Neuronal stem cell (in vitro differentiated cells): ENCODE measurements around the gene MAML2.

Experiments used
- DNase-seq: peaks from one replicate; pipeline ENCODE4 v3.0.0-alpha.2; 2013; ENCODE audit warnings: low spot score
- H2AFZ ChIP-seq: one replicate; pipeline ENCODE4 v1.6.1; 2013; ENCODE audit warnings: mild to moderate bottlenecking, low read length, inconsistent platforms
- H2AK5ac ChIP-seq: 2 replicates; pipeline ENCODE4 v1.6.1; 2013; ENCODE audit warnings: low read depth, mild to moderate bottlenecking, inconsistent platforms, low read length, moderate library complexity, mixed read lengths
- H2BK120ac ChIP-seq: 2 replicates; pipeline ENCODE4 v1.6.1; 2013; ENCODE audit warnings: low read depth, mild to moderate bottlenecking, inconsistent platforms, low read length, moderate library complexity, mixed read lengths
- H2BK12ac ChIP-seq: one replicate; pipeline ENCODE4 v1.6.1; 2013; ENCODE audit warnings: low read length, inconsistent platforms
- H2BK15ac ChIP-seq: 2 replicates; pipeline ENCODE4 v1.6.1; 2013; ENCODE audit warnings: mild to moderate bottlenecking, low read length, inconsistent platforms, mixed read lengths
- H2BK5ac ChIP-seq: one replicate; pipeline ENCODE4 v1.6.1; 2013; ENCODE audit warnings: inconsistent platforms, mild to moderate bottlenecking, low read length, moderate library complexity
- H3K14ac ChIP-seq: one replicate; pipeline ENCODE4 v1.6.1; 2013; ENCODE audit warnings: low read length, inconsistent platforms
- H3K18ac ChIP-seq: 2 replicates; pipeline ENCODE4 v1.6.1; 2013; ENCODE audit warnings: low read length, inconsistent platforms
- H3K23ac ChIP-seq: 2 replicates; pipeline ENCODE4 v1.6.1; 2013; ENCODE audit warnings: low read depth, mild to moderate bottlenecking, mixed read lengths, low read length, inconsistent platforms; ENCODE audit not compliant: poor library complexity
- H3K27ac ChIP-seq: replicated peaks from 3 replicates; pipeline ENCODE4 v1.5.1; 2013; ENCODE audit warnings: low read length, inconsistent platforms
- H3K27me3 ChIP-seq, 3 experiments: 2 replicates each; pipeline ENCODE4 v1.6.1; 2013; ENCODE audit warnings: low read length in 3 of 3, mild to moderate bottlenecking in 2 of 3, inconsistent platforms in 1 of 3, low read depth in 1 of 3, mixed read lengths in 1 of 3, moderate library complexity in 1 of 3; ENCODE audit not compliant: control insufficient read depth in 3 of 3, insufficient read depth in 3 of 3
- H3K36me3 ChIP-seq, 2 donors: replicated peaks in 1 of 2; 2 replicates each; pipeline ENCODE4 v1.6.1; 2013; ENCODE audit warnings: low read length in 2 of 2; ENCODE audit not compliant: control insufficient read depth in 2 of 2, insufficient read depth in 2 of 2
- H3K4ac ChIP-seq: 2 replicates; pipeline ENCODE4 v1.6.1; 2013; ENCODE audit warnings: inconsistent platforms, mild to moderate bottlenecking, low read length, moderate library complexity
- H3K4me1 ChIP-seq, 2 donors: 1 replicate in 1 of 2; 2 replicates in 1 of 2; pipeline ENCODE4 v1.6.1; 2013; ENCODE audit warnings: low read length in 2 of 2, low read depth in 1 of 2; ENCODE audit not compliant: control insufficient read depth in 2 of 2, insufficient read depth in 1 of 2
- H3K4me2 ChIP-seq: one replicate; pipeline ENCODE4 v1.6.1; 2013; ENCODE audit warnings: mild to moderate bottlenecking, low read length, inconsistent platforms; ENCODE audit not compliant: insufficient read depth, poor library complexity, severe bottlenecking
- H3K4me3 ChIP-seq, 2 donors: 2 replicates each; pipeline ENCODE4 v1.5.1; 2013; ENCODE audit warnings: low read length in 2 of 2, mild to moderate bottlenecking in 2 of 2, inconsistent platforms in 1 of 2, moderate library complexity in 1 of 2
- H3K79me1 ChIP-seq: one replicate; pipeline ENCODE4 v1.6.1; 2013; ENCODE audit warnings: low read depth, mild to moderate bottlenecking, inconsistent platforms, low read length, moderate library complexity
- H3K9ac ChIP-seq: one replicate; pipeline ENCODE4 v1.6.1; 2013; ENCODE audit warnings: mild to moderate bottlenecking, low read depth, low read length, inconsistent platforms; ENCODE audit not compliant: poor library complexity
- H3K9me3 ChIP-seq, 2 donors: replicated peaks in 1 of 2; 2 replicates each; pipeline versions ENCODE3 to v1.6.1; 2013; ENCODE audit warnings: low read length in 2 of 2, mild to moderate bottlenecking in 2 of 2, inconsistent platforms in 1 of 2, low read depth in 1 of 2, mixed read lengths in 1 of 2, moderate library complexity in 1 of 2; ENCODE audit not compliant: control insufficient read depth in 2 of 2, insufficient read depth in 1 of 2
- H4K8ac ChIP-seq: one replicate; pipeline ENCODE4 v1.6.1; 2013; ENCODE audit warnings: low read depth, mild to moderate bottlenecking, inconsistent platforms, low read length, moderate library complexity
- H4K91ac ChIP-seq: one replicate; pipeline ENCODE4 v1.6.1; 2013; ENCODE audit warnings: low read length, low read depth, mild to moderate bottlenecking, inconsistent platforms; ENCODE audit not compliant: poor library complexity
- WGBS, 2 donors: extraction: QIAGEN DNeasy Blood & Tissue Kit; methylation state at CpG; one replicate each; pipeline ENCODE4 v1.1.7; 2013; ENCODE audit warnings: missing lambda C conversion rate in 2 of 2, mixed read lengths in 1 of 2; ENCODE audit not compliant: insufficient read length in 2 of 2, insufficient replicate concordance in 1 of 2; ENCODE audit errors: extremely low coverage in 2 of 2; 5-methylcytosine and 5-hydroxymethylcytosine counted together

MAML2 gene

GRCh38 chr11:96062134-96062533 lies 280.9 kb downstream of the MAML2 start:
- no peak overlapping the region for H3K23ac ChIP-seq
- peaks cover 0 to 4% of the 10 kb centered on the region in 2 donors for H3K9me3 ChIP-seq
- H3K14ac ChIP-seq, result no peak overlapping the region
- H3K27me3 ChIP-seq, result no peaks in the 10 kb centered on the region
- H4K8ac ChIP-seq, result no peak overlapping the region
- DNase-seq, result no peak
- no peak overlapping the region for H3K4me2 ChIP-seq
- H2BK12ac ChIP-seq, result no peak overlapping the region
- no peak overlapping the region for H2BK120ac ChIP-seq
- H3K79me1 ChIP-seq, result no peaks in the 10 kb centered on the region
- H2BK15ac ChIP-seq, result no peak overlapping the region
- no peak overlapping the region for H4K91ac ChIP-seq
- H3K4me1 ChIP-seq, result peaks cover 4 to 9% of the 10 kb centered on the region in 2 donors
- no peak overlapping the region for H2AFZ ChIP-seq
- no peak overlapping the region for H3K4ac ChIP-seq
- H3K4me3 ChIP-seq, result no peak overlapping the region
- no peak overlapping the region for H3K18ac ChIP-seq
- H3K36me3 ChIP-seq, result no peaks in the 10 kb centered on the region
- H2AK5ac ChIP-seq, result no peak overlapping the region
- no peak overlapping the region for H2BK5ac ChIP-seq
- no peak overlapping the region for H3K9ac ChIP-seq
- no peak overlapping the region for H3K27ac ChIP-seq

GRCh38 chr11:96061730-96062129 lies 281.3 kb downstream of the MAML2 start:
- Histone ChIP-seq H3K27me3 (no peaks in the 10 kb centered on the region), H3K79me1 (no peaks in the 10 kb centered on the region), H3K18ac (no peak overlapping the region), H3K4me1 (peaks cover 4 to 13% of the 10 kb centered on the region in 2 donors), H2BK5ac (no peak overlapping the region), H3K23ac (no peak overlapping the region), H3K27ac (no peak overlapping the region), H2AFZ (no peak overlapping the region), H2BK12ac (no peak overlapping the region), H3K4me3 (no peak overlapping the region), H3K9me3 (peaks cover 0 to 4% of the 10 kb centered on the region in 2 donors), H3K36me3 (no peaks in the 10 kb centered on the region), H2BK120ac (no peak overlapping the region), H4K91ac (no peak overlapping the region), H2BK15ac (no peak overlapping the region), H3K14ac (no peak overlapping the region), H3K9ac (no peak overlapping the region), H2AK5ac (no peak overlapping the region), H3K4me2 (no peak overlapping the region), H3K4ac (no peak overlapping the region), H4K8ac (no peak overlapping the region)
- no peak for DNase-seq
- no CpG with 5 or more reads among the region's 3 CpGs for WGBS, 2 donors

GRCh38 chr11:96061069-96061468 lies 281.9 kb downstream of the MAML2 start:
- Histone ChIP-seq H3K9me3 (peaks cover 0 to 4% of the 10 kb centered on the region in 2 donors), H3K27me3 (no peaks in the 10 kb centered on the region), H4K91ac (no peak overlapping the region), H3K9ac (no peak overlapping the region), H3K4me2 (no peak overlapping the region), H3K23ac (no peak overlapping the region), H2AFZ (no peak overlapping the region), H3K14ac (no peak overlapping the region), H3K4ac (no peak overlapping the region), H4K8ac (no peak overlapping the region), H2BK120ac (no peak overlapping the region), H2AK5ac (no peak overlapping the region), H2BK12ac (no peak overlapping the region), H2BK15ac (no peak overlapping the region), H3K36me3 (no peaks in the 10 kb centered on the region), H3K4me1 (peaks cover 4 to 19% of the 10 kb centered on the region in 2 donors), H3K79me1 (no peaks in the 10 kb centered on the region), H3K4me3 (no peak overlapping the region), H3K27ac (no peak overlapping the region), H2BK5ac (no peak overlapping the region), H3K18ac (no peak overlapping the region)
- DNase-seq, result no peak
- no CpG with 5 or more reads among the region's 2 CpGs for WGBS, 2 donors

GRCh38 chr11:96057502-96057901 lies 285.5 kb downstream of the MAML2 start:
- no peak overlapping the region for H2BK12ac ChIP-seq
- H3K14ac ChIP-seq, result no peak overlapping the region
- H2AFZ ChIP-seq, result no peak overlapping the region
- H3K27me3 ChIP-seq, result no peaks in the 10 kb centered on the region
- H4K8ac ChIP-seq, result no peak overlapping the region
- H3K18ac ChIP-seq, result no peak overlapping the region
- H3K4me2 ChIP-seq, result no peak overlapping the region
- H3K4me3 ChIP-seq, result no peak overlapping the region
- no peak overlapping the region for H4K91ac ChIP-seq
- no CpG with 5 or more reads among the region's 2 CpGs for WGBS, 2 donors
- no peak overlapping the region for H2BK5ac ChIP-seq
- H3K79me1 ChIP-seq, result no peaks in the 10 kb centered on the region
- no peak overlapping the region for H3K9ac ChIP-seq
- peaks cover 9 to 30% of the 10 kb centered on the region in 2 donors for H3K4me1 ChIP-seq
- H3K23ac ChIP-seq, result no peak overlapping the region
- no peak overlapping the region for H3K4ac ChIP-seq
- no peak overlapping the region for H2BK15ac ChIP-seq
- no peak overlapping the region for H3K27ac ChIP-seq
- no peak overlapping the region for H2BK120ac ChIP-seq
- no peak for DNase-seq
- H2AK5ac ChIP-seq, result no peak overlapping the region
- H3K9me3 ChIP-seq, result no peaks in the 10 kb centered on the region
- H3K36me3 ChIP-seq, result no peaks in the 10 kb centered on the region
